ENCODE measurements around the gene TNP2. TPM values are rescaled to one million over a fixed set of nuclear protein-coding genes. Genes with fewer than 3 reads are reported as not detected.

TNP2 gene
- total and polyA plus RNA-seq, 2 donors (not counting 3 experiments of a cell fraction or from before 2014, with no cell fraction given) = not detected

- Histone ChIP-seq H3K4me3 (replicated peaks in 1 of 3; ENCODE audit: insufficient read depth in 1 of 3, low read depth in 1 of 3, low read length in 3 of 3) (no peak overlapping the region), H3K4me2 (ENCODE audit: insufficient read depth, low read length) (no peak overlapping the region)
- FAIRE-seq = no peak
Observed at GRCh38 chr16:11258553-11259492, 10.3 kb downstream of the TNP2 start.

GRCh38 chr16:11257131-11257938, 11.8 kb downstream of the TNP2 start:
- Histone ChIP-seq H4K20me1 (replicated peaks; ENCODE audit: control insufficient read depth, extremely low read depth, insufficient read depth, low read length) (no peaks in the 10 kb centered on the region), H3K27ac (ENCODE audit: insufficient read depth, low read depth, low read length) (no peak overlapping the region), H3K27me3 (ENCODE audit: control insufficient read depth in 2 of 2, insufficient read depth in 2 of 2, low read length in 2 of 2) (peaks cover 0 to 1% of the 10 kb centered on the region in 2 experiments), H3K4me3 (replicated peaks in 1 of 3; ENCODE audit: insufficient read depth in 1 of 3, low read depth in 1 of 3, low read length in 3 of 3) (peak overlapping the region; percentile 43 to 89 (median 73)), H3K36me3 (ENCODE audit: control insufficient read depth in 2 of 2, extremely low read depth in 1 of 2, insufficient read depth in 2 of 2, low read length in 2 of 2) (no peaks in the 10 kb centered on the region), H3K4me1 (ENCODE audit: control insufficient read depth, extremely low read depth, insufficient read depth, low read length) (peaks cover 10% of the 10 kb centered on the region), H2AFZ (ENCODE audit: low read depth, low read length) (peak overlapping the region; percentile 47), H3K79me2 (ENCODE audit: control insufficient read depth, insufficient read depth, low read length) (no peaks in the 10 kb centered on the region), H3K9me3 (replicated peaks; ENCODE audit: control insufficient read depth, insufficient read depth, low read length) (no peaks in the 10 kb centered on the region), H3K9me1 (replicated peaks; ENCODE audit: control insufficient read depth, extremely low read depth, insufficient read depth, low read length) (no peaks in the 10 kb centered on the region), H3K9ac (replicated peaks; ENCODE audit: extremely low read depth, insufficient read depth, low read length) (no peak overlapping the region), H3K4me2 (ENCODE audit: insufficient read depth, low read length) (peak overlapping the region; percentile 78)
- ChIA-PET POLR2A (interaction anchor here (1.0 kb wide), 1 partner anchor 99 kb away, joined by 4 read pairs; no protein-coding TSS in a partner anchor), CTCF (interaction anchor here (0.6 to 8.3 kb wide), 26 partner anchors 11 to 308 kb away, joined by 3 to 347 read pairs (median 8); partner anchors contain the start of gene TNP2)
- peak; percentile 95 for FAIRE-seq
- BruUV-seq (replicated peaks) = no TSS peak
- intact Hi-C loops (cut with micrococcal nuclease) (loop anchor here (1.0 to 10.0 kb wide), 7 partner anchors 55 to 410 kb away; partner anchors contain the start of gene SNN), dilution Hi-C loops (cut with MboI; ENCODE audit: extremely low pct_ligation_motif_present, low sequenced_read_pairs) (no loop called here)
- DNase-seq (ENCODE audit: low read depth, low spot score) = peak; percentile 79
- TF ChIP-seq GATA2 (IDR thresholded peaks at IDR 0.05; ENCODE audit: insufficient read depth, insufficient read length, low read depth, low read length) (no peak), CTCF (IDR thresholded peaks at IDR 0.05; ENCODE audit: extremely low read depth in 1 of 2, insufficient read depth in 1 of 2, low read depth in 1 of 2, low read length in 2 of 2) (peak; percentile 87 to 95), EZH2 (IDR thresholded peaks at IDR 0.05; ENCODE audit: borderline replicate concordance, low read depth, low read length, severe bottlenecking) (no peak)

More at GRCh38 chr16:11258553-11259492, 10.3 kb downstream of the TNP2 start:
- H3K27ac ChIP-seq (ENCODE audit: insufficient read depth, low read depth, low read length) = no peak overlapping the region
- POLR2A ChIA-PET = no interaction called here
- TF ChIP-seq, protein P1, sequence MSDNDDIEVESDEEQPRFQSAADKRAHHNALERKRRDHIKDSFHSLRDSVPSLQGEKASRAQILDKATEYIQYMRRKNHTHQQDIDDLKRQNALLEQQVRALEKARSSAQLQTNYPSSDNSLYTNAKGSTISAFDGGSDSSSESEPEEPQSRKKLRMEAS (IDR thresholded peaks at IDR 0.05; ENCODE audit: insufficient read depth, insufficient read length) = no peak
- no peak for TF ChIP-seq FOS (IDR thresholded peaks at IDR 0.05; ENCODE audit: borderline replicate concordance, insufficient read depth, low read length)
- no peaks in the 10 kb centered on the region for H3K9me3 ChIP-seq (replicated peaks; ENCODE audit: control insufficient read depth, insufficient read depth, low read length)
- no peak overlapping the region for H3K9ac ChIP-seq (replicated peaks; ENCODE audit: extremely low read depth, insufficient read depth, low read length)
- H3K36me3 ChIP-seq (ENCODE audit: control insufficient read depth in 2 of 2, extremely low read depth in 1 of 2, insufficient read depth in 2 of 2, low read length in 2 of 2) = no peaks in the 10 kb centered on the region
- H3K27me3 ChIP-seq (ENCODE audit: control insufficient read depth in 2 of 2, insufficient read depth in 2 of 2, low read length in 2 of 2) = no peaks in the 10 kb centered on the region
- no peak for DNase-seq (ENCODE audit: low read depth, low spot score)
- no peaks in the 10 kb centered on the region for H3K9me1 ChIP-seq (replicated peaks; ENCODE audit: control insufficient read depth, extremely low read depth, insufficient read depth, low read length)
- dilution Hi-C loops (cut with MboI; ENCODE audit: extremely low pct_ligation_motif_present, low sequenced_read_pairs) (no loop called here), intact Hi-C loops (cut with micrococcal nuclease) (loop anchor here (5.0 to 10.0 kb wide), 2 partner anchors 56 to 408 kb away; partner anchors contain the start of gene SNN)
- H4K20me1 ChIP-seq (replicated peaks; ENCODE audit: control insufficient read depth, extremely low read depth, insufficient read depth, low read length) = no peaks in the 10 kb centered on the region
- no TSS peak for BruUV-seq (replicated peaks)
- peaks cover 10% of the 10 kb centered on the region for H3K4me1 ChIP-seq (ENCODE audit: control insufficient read depth, extremely low read depth, insufficient read depth, low read length)
- no peak overlapping the region for H2AFZ ChIP-seq (ENCODE audit: low read depth, low read length)
- CTCF ChIA-PET = interaction anchor here (0.7 to 8.3 kb wide), 6 partner anchors 10 to 291 kb away, joined by 3 to 347 read pairs (median 4); partner anchors contain the start of gene TNP2
- no peaks in the 10 kb centered on the region for H3K79me2 ChIP-seq (ENCODE audit: control insufficient read depth, insufficient read depth, low read length)
